DOHH2 (cell line): ENCODE measurements around the gene ERO1B.

ENCODE experiments used
- H3F3A ChIP-seq: fragments of 200-600 bp; sonication (generic), shearing (Covaris generic); 2 replicates; pipeline ENCODE4 v1.6.0; 2016; ENCODE audit warnings: antibody characterized with exemption, mild to moderate bottlenecking; ENCODE audit not compliant: control insufficient read depth, insufficient read depth
- H3K27ac ChIP-seq: fragments of 200-600 bp; sonication (generic); 2 replicates; pipeline ENCODE4 v1.5.1; 2014; ENCODE audit warnings: low read depth, mild to moderate bottlenecking, low read length, moderate library complexity
- H3K27me3 ChIP-seq: fragments of 200-600 bp; sonication (generic); 2 replicates; pipeline ENCODE4 v1.6.1; 2014; ENCODE audit warnings: mild to moderate bottlenecking, low read length, mixed read lengths; ENCODE audit not compliant: control insufficient read depth
- H3K36me3 ChIP-seq: fragments of 200-600 bp; sonication (generic); 2 replicates; pipeline ENCODE4 v1.6.1; 2014; ENCODE audit warnings: mild to moderate bottlenecking, low read length, moderate library complexity, mixed read lengths; ENCODE audit not compliant: control insufficient read depth
- H3K4me1 ChIP-seq: fragments of 200-600 bp; sonication (generic); 2 replicates; pipeline ENCODE4 v1.6.1; 2014; ENCODE audit warnings: mild to moderate bottlenecking, low read length, mixed read lengths; ENCODE audit not compliant: control insufficient read depth
- H3K4me2 ChIP-seq: fragments of 200-600 bp; sonication (generic); 2 replicates; pipeline ENCODE4 v1.6.0; 2014; ENCODE audit warnings: mild to moderate bottlenecking, low read length, moderate library complexity
- H3K4me3 ChIP-seq: fragments of 200-600 bp; sonication (generic); 2 replicates; pipeline ENCODE4 v1.5.1; 2014; ENCODE audit warnings: mild to moderate bottlenecking, low read length, mixed read lengths
- H3K79me2 ChIP-seq: fragments of 200-600 bp; sonication (generic); 2 replicates; pipeline ENCODE4 v1.6.1; 2014; ENCODE audit warnings: mild to moderate bottlenecking, low read length, mixed read lengths; ENCODE audit not compliant: control insufficient read depth
- H3K9me2 ChIP-seq: fragments of 200-600 bp; sonication (generic); replicated peaks from 2 replicates; pipeline ENCODE4 v1.6.1; 2014; ENCODE audit warnings: mild to moderate bottlenecking, low read length, mixed read lengths; ENCODE audit not compliant: control insufficient read depth
- H3K9me3 ChIP-seq: fragments of 200-600 bp; sonication (generic); 2 replicates; pipeline ENCODE4 v1.6.1; 2014; ENCODE audit warnings: antibody characterized with exemption, low read length, mixed read lengths; ENCODE audit not compliant: control insufficient read depth, insufficient read depth
- H4K20me1 ChIP-seq: fragments of 200-600 bp; sonication (generic); 2 replicates; pipeline ENCODE4 v1.6.0; 2014; ENCODE audit warnings: low read depth, mild to moderate bottlenecking, antibody characterized with exemption, low read length, moderate library complexity; ENCODE audit not compliant: control insufficient read depth, insufficient read depth
- EZH2phosphoT487 ChIP-seq: fragments of 200-600 bp; sonication (generic); IDR thresholded peaks from 2 replicates; pipeline ENCODE4 v1.6.1; 2017; ENCODE audit warnings: borderline replicate concordance, mild to moderate bottlenecking, antibody characterized with exemption, low read length, moderate library complexity, mixed read lengths
- TF ChIP-seq, protein P1 (sequence below): fragments of 200-600 bp; sonication (generic); IDR thresholded peaks from one replicate; pipeline ENCODE4 v1.5.1; 2014; ENCODE audit warnings: antibody characterized with exemption, mild to moderate bottlenecking, low read depth, low read length; ENCODE audit not compliant: poor library complexity, severe bottlenecking

Gene ERO1B

DNA sequence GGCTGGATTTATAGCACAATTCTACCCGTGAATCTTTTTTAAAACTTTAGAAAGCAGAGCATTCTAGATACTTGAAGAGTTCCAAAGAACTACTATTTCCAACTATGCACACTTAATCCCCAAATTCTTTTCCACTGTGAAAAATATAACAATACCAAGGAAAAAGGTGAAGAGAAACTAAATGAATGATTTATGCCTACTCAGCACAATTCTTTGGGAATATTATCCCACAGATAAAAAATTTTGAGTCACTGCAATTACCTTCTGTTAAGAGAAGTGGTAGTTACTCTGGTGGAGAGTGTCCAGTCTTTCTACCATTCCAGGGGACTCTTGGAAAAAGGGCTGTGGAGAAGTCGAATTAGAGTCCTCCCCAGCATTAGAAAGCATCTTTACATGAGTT is 39.2 kb downstream of the ERO1B start:
- no peaks in the 10 kb centered on the region for H3K79me2 ChIP-seq
- H3K4me3 ChIP-seq, result no peak overlapping the region
- no peaks in the 10 kb centered on the region for H3K9me3 ChIP-seq
- no peaks in the 10 kb centered on the region for H4K20me1 ChIP-seq
- H3F3A ChIP-seq, result no peaks in the 10 kb centered on the region
- H3K27me3 ChIP-seq, result no peaks in the 10 kb centered on the region
- no peak overlapping the region for H3K27ac ChIP-seq
- TF ChIP-seq EZH2phosphoT487, result no peak
- TF ChIP-seq, protein P1, sequence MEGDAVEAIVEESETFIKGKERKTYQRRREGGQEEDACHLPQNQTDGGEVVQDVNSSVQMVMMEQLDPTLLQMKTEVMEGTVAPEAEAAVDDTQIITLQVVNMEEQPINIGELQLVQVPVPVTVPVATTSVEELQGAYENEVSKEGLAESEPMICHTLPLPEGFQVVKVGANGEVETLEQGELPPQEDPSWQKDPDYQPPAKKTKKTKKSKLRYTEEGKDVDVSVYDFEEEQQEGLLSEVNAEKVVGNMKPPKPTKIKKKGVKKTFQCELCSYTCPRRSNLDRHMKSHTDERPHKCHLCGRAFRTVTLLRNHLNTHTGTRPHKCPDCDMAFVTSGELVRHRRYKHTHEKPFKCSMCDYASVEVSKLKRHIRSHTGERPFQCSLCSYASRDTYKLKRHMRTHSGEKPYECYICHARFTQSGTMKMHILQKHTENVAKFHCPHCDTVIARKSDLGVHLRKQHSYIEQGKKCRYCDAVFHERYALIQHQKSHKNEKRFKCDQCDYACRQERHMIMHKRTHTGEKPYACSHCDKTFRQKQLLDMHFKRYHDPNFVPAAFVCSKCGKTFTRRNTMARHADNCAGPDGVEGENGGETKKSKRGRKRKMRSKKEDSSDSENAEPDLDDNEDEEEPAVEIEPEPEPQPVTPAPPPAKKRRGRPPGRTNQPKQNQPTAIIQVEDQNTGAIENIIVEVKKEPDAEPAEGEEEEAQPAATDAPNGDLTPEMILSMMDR, result no peak
- no peak overlapping the region for H3K4me2 ChIP-seq
- no peaks in the 10 kb centered on the region for H3K9me2 ChIP-seq
- no peaks in the 10 kb centered on the region for H3K4me1 ChIP-seq
- peaks cover 22% of the 10 kb centered on the region for H3K36me3 ChIP-seq

DNA sequence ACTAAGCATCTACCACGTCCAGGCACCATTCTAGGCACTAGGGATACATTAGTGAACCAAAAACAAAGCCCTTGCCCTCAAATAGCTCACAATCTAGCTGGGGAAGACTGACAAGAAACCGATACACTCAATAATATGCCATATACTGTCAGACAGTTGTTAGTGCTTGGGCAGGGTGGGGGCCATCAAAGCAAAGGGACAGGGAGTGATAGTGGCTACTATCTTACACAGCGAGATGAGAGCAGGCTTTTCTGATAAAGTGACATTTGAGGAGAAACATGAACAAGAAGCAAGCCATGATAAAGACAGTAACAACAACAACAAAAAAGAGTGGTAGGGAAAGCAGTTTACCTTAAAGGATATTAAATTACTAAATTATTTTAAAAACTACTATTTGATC is 41.1 kb downstream of the ERO1B start:
- H3K27ac ChIP-seq, result no peak overlapping the region
- no peaks in the 10 kb centered on the region for H3K9me2 ChIP-seq
- H3K4me2 ChIP-seq, result no peak overlapping the region
- H3K4me3 ChIP-seq, result no peak overlapping the region
- no peak for TF ChIP-seq EZH2phosphoT487
- TF ChIP-seq, protein P1, result no peak
- no peaks in the 10 kb centered on the region for H3K9me3 ChIP-seq
- H3K36me3 ChIP-seq, result peaks cover 23% of the 10 kb centered on the region
- H4K20me1 ChIP-seq, result no peaks in the 10 kb centered on the region
- no peaks in the 10 kb centered on the region for H3K4me1 ChIP-seq
- no peaks in the 10 kb centered on the region for H3F3A ChIP-seq
- H3K79me2 ChIP-seq, result no peaks in the 10 kb centered on the region
- H3K27me3 ChIP-seq, result no peaks in the 10 kb centered on the region

DNA sequence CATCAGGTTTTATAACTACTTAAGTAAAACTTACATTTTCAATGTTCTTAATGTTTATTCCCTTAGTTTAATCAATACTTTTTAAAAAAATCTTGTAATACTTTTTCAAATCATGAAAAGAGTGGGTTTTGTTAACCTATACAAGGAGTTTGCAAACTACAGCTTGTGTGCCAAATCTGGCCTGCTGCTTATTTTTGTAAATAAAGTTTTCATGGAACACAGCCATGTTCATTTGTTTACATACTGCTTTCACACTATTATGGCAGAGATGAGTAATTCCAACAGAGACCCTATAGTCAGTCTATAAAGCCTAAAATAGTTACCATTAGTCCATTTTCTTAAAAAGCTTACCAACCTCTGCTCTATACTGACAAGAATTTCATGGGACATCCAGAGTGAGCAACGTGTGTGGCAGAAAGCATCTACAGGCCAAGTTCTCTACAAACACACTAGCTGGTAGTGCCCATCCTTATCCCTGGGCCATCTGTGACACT is 42.6 kb downstream of the ERO1B start:
- Histone ChIP-seq H3K4me2 (no peak overlapping the region), H3K36me3 (peaks cover 26% of the 10 kb centered on the region), H3K79me2 (no peaks in the 10 kb centered on the region), H3K4me3 (no peak overlapping the region), H3F3A (0 out of 2 replicates have a peak, but pooled peaks cover 4% of the 10 kb centered on the region), H3K9me3 (no peaks in the 10 kb centered on the region), H3K27me3 (no peaks in the 10 kb centered on the region), H3K9me2 (no peaks in the 10 kb centered on the region), H3K4me1 (no peaks in the 10 kb centered on the region), H3K27ac (no peak overlapping the region), H4K20me1 (no peaks in the 10 kb centered on the region)
- TF ChIP-seq, protein P1, result no peak
- TF ChIP-seq EZH2phosphoT487, result no peak
